B cell (primary cell): Measurements from ENCODE around the gene PCP4. TPM values are rescaled to one million over a fixed set of nuclear protein-coding genes. Genes with fewer than 3 reads are reported as not detected.

Experiments used
- ATAC-seq: fragments of 200-7000 bp; cut with Tn5 transposase; one replicate; pipeline ENCODE4 v1.10.0; 2021; ENCODE audit warnings: low read depth, mild to moderate bottlenecking, moderate number of reproducible peaks, moderate library complexity
- CTCF ChIA-PET: fragments of 350-600 bp; sonication (Branson Sonifier 250); formaldehyde crosslinking; loops from one replicate; lab custom pipeline; 2021; ENCODE audit warnings: antibody characterized with exemption, inconsistent platforms; lab: Charles Lee
- POLR2A ChIA-PET: fragments of 350-600 bp; sonication (Branson Sonifier 250); formaldehyde crosslinking; loops from one replicate; lab custom pipeline; 2021; ENCODE audit warnings: antibody characterized with exemption; lab: Charles Lee
- DNase-seq: peaks from one replicate; pipeline ENCODE4 v3.0.0; 2013
- H2AFZ ChIP-seq: 2 replicates; pipeline ENCODE4 v1.6.1; 2012; ENCODE audit warnings: mild to moderate bottlenecking, low read depth, low read length; ENCODE audit not compliant: insufficient read depth, poor library complexity, severe bottlenecking
- H3K27ac ChIP-seq, 2 donors: 1 replicate in 1 of 2; 2 replicates in 1 of 2; pipeline ENCODE4 v1.5.1; 2012 to 2013; ENCODE audit warnings: low read length in 2 of 2, mild to moderate bottlenecking in 2 of 2, moderate library complexity in 1 of 2
- H3K27me3 ChIP-seq, 4 experiments: fragments of 200-600 bp in 1 of 4; sonication (generic) in 1 of 4; replicated peaks in 1 of 4; 1 replicate in 2 of 4; 2 replicates in 2 of 4; pipeline versions ENCODE4 v1.6.1 to v1.7.0; 2013 to 2016; ENCODE audit warnings: low read length in 3 of 4, mild to moderate bottlenecking in 2 of 4, mixed read lengths in 1 of 4, moderate library complexity in 1 of 4; ENCODE audit not compliant: insufficient read depth in 4 of 4, control insufficient read depth in 3 of 4; ENCODE audit errors: control extremely low read depth in 1 of 4
- H3K36me3 ChIP-seq, 2 experiments: replicated peaks in 1 of 2; 1 replicate in 1 of 2; 2 replicates in 1 of 2; pipeline versions ENCODE4 v1.6.1 to v1.7.1; 2013; ENCODE audit warnings: low read length in 1 of 2; ENCODE audit not compliant: insufficient read depth in 2 of 2, control insufficient read depth in 1 of 2; ENCODE audit errors: control extremely low read depth in 1 of 2, extremely low read depth in 1 of 2
- H3K4me1 ChIP-seq, 2 donors: fragments of 200-600 bp in 1 of 2; sonication (generic) in 1 of 2; 1 replicate in 1 of 2; 2 replicates in 1 of 2; pipeline versions ENCODE4 v1.5.1 to v1.6.1; 2013 to 2017; ENCODE audit warnings: low read length in 2 of 2; ENCODE audit not compliant: control insufficient read depth in 2 of 2, insufficient read depth in 2 of 2
- H3K4me2 ChIP-seq: replicated peaks from 2 replicates; pipeline ENCODE3; 2012; ENCODE audit warnings: mild to moderate bottlenecking, low read depth, low read length; ENCODE audit not compliant: poor library complexity, severe bottlenecking
- H3K4me3 ChIP-seq, 5 experiments: fragments of 200-600 bp in 1 of 5; sonication (generic) in 1 of 5; 1 replicate in 3 of 5; 2 replicates in 2 of 5; pipeline versions ENCODE4 v1.5.1 to v1.7.0; 2011 to 2016; ENCODE audit warnings: low read length in 4 of 5, mild to moderate bottlenecking in 4 of 5, low read depth in 2 of 5, control low read depth in 1 of 5, moderate library complexity in 1 of 5; ENCODE audit not compliant: insufficient read depth in 1 of 5; ENCODE audit errors: control extremely low read depth in 1 of 5, extremely low read depth in 1 of 5
- H3K79me2 ChIP-seq: fragments of 200-600 bp; sonication (generic); one replicate; pipeline ENCODE4 v1.6.0; 2016; ENCODE audit warnings: low read length; ENCODE audit not compliant: control insufficient read depth, insufficient read depth
- H3K9ac ChIP-seq: fragments of 200-600 bp; sonication (generic); 2 replicates; pipeline ENCODE4 v1.6.1; 2017; ENCODE audit warnings: mild to moderate bottlenecking, low read length, moderate library complexity
- H3K9me3 ChIP-seq, 3 donors: one replicate each; pipeline versions ENCODE4 v1.6.1 to v1.7.1; 2013; ENCODE audit warnings: low read length in 2 of 3; ENCODE audit not compliant: control insufficient read depth in 2 of 3, insufficient read depth in 1 of 3; ENCODE audit errors: control extremely low read depth in 1 of 3
- H4K20me1 ChIP-seq: 2 replicates; pipeline ENCODE4 v1.6.0; 2012; ENCODE audit warnings: mild to moderate bottlenecking, low read length; ENCODE audit not compliant: insufficient read depth, control insufficient read depth, poor library complexity, severe bottlenecking
- H3K27ac Mint-ChIP-seq: one replicate; pipeline ENCODE4 v1.8.0; 2021; ENCODE audit warnings: mixed read lengths
- H3K27me3 Mint-ChIP-seq: one replicate; pipeline ENCODE4 v1.8.0; 2021; ENCODE audit warnings: mixed read lengths
- H3K4me1 Mint-ChIP-seq: one replicate; pipeline ENCODE4 v1.8.0; 2021; ENCODE audit warnings: mixed read lengths
- H3K4me3 Mint-ChIP-seq: one replicate; pipeline ENCODE4 v1.8.0; 2021; ENCODE audit warnings: mixed read lengths
- H3K9me3 Mint-ChIP-seq: one replicate; pipeline ENCODE4 v1.8.0; 2022; ENCODE audit warnings: mixed read lengths; ENCODE audit not compliant: insufficient read depth
- CTCF ChIP-seq: fragments of 200-600 bp; IDR thresholded peaks from one replicate; pipeline ENCODE4 v1.8.0; 2022; ENCODE audit warnings: antibody characterized with exemption, mild to moderate bottlenecking
- EZH2 ChIP-seq: IDR thresholded peaks from 2 replicates; pipeline ENCODE4 v1.6.1; 2012; ENCODE audit warnings: borderline replicate concordance, low read depth, mild to moderate bottlenecking, moderate library complexity, low read length; ENCODE audit not compliant: insufficient read depth, poor library complexity, severe bottlenecking
- WGBS: methylation state at CpG from one replicate; pipeline ENCODE4 v1.1.5; 2013; ENCODE audit warnings: missing lambda C conversion rate; ENCODE audit not compliant: insufficient coverage; 5-methylcytosine and 5-hydroxymethylcytosine counted together
- intact Hi-C: fragments of 100-400 bp; cut with micrococcal nuclease; formaldehyde crosslinking; loops from one replicate; pipeline ENCODE4 v1.10.0; 2022
- polyA plus RNA-seq: library from polyadenylated mRNA; depleted of rRNA; stranded (reverse); fragments of >200 nt; gene quantifications from 2 replicates; pipeline ENCODE4 v1.2.3, GENCODE V29; 2012
- total RNA-seq, 2 donors: library from RNA; stranded (reverse); fragments of 120-200 nt in 1 of 2; gene quantifications; 1 replicate in 1 of 2; 2 replicates in 1 of 2; pipeline versions ENCODE4 v1.2.3 to v1.2.4, GENCODE V29; 2013 to 2022

Gene PCP4
- total and polyA plus RNA-seq, 2 donors (not counting 1 experiment from before 2014, with no cell fraction given), result not detected

GRCh38 chr21:39851002-39851618 is 16.1 kb upstream of the PCP4 start:
- Histone ChIP-seq H3K27me3 (no peaks in the 10 kb centered on the region), H2AFZ (no peak overlapping the region), H3K9me3 (peaks cover 0 to 26% (median 0%) of the 10 kb centered on the region in 3 donors), H3K27ac (no peak overlapping the region), H3K4me3 (no peak overlapping the region), H4K20me1 (no peaks in the 10 kb centered on the region), H3K36me3 (no peaks in the 10 kb centered on the region), H3K4me1 (no peaks in the 10 kb centered on the region), H3K79me2 (no peaks in the 10 kb centered on the region), H3K9ac (no peak overlapping the region), H3K4me2 (no peak overlapping the region)
- intact Hi-C loops, result no loop called here
- Mint-ChIP-seq H3K4me1 (no peaks in the 10 kb centered on the region), H3K27me3 (no peaks in the 10 kb centered on the region), H3K9me3 (peaks cover 2% of the 10 kb centered on the region), H3K27ac (no peak overlapping the region), H3K4me3 (no peak overlapping the region)
- 88% methylated on average over 7 of the region's 7 CpGs for WGBS
- DNase-seq (no peak), ATAC-seq (no peak)
- POLR2A ChIA-PET, result no interaction called here
- TF ChIP-seq EZH2 (no peak), CTCF (no peak)
- CTCF ChIA-PET, result no interaction called here

- no peak overlapping the region for H3K27ac Mint-ChIP-seq
- H3K4me2 ChIP-seq, result no peak overlapping the region
- peaks cover 2% of the 10 kb centered on the region for H3K9me3 Mint-ChIP-seq
- no peaks in the 10 kb centered on the region for H3K4me1 Mint-ChIP-seq
- WGBS, result 47% methylated on average over 5 of the region's 5 CpGs
- ChIA-PET CTCF (no interaction called here), POLR2A (no interaction called here)
- H4K20me1 ChIP-seq, result no peaks in the 10 kb centered on the region
- ATAC-seq (no peak), DNase-seq (no peak)
- H3K9me3 ChIP-seq, result peaks cover 0 to 26% (median 0%) of the 10 kb centered on the region in 3 donors
- H3K4me1 ChIP-seq, result no peaks in the 10 kb centered on the region
- no peaks in the 10 kb centered on the region for H3K27me3 ChIP-seq
- H3K4me3 ChIP-seq, result no peak overlapping the region
- H3K9ac ChIP-seq, result no peak overlapping the region
- H3K27me3 Mint-ChIP-seq, result no peaks in the 10 kb centered on the region
- no peak overlapping the region for H3K27ac ChIP-seq
- H3K4me3 Mint-ChIP-seq, result no peak overlapping the region
- H3K36me3 ChIP-seq, result no peaks in the 10 kb centered on the region
- H3K79me2 ChIP-seq, result no peaks in the 10 kb centered on the region
- no peak overlapping the region for H2AFZ ChIP-seq
- intact Hi-C loops, result no loop called here
- TF ChIP-seq CTCF (no peak), EZH2 (no peak)
Measured at GRCh38 chr21:39852021-39852721, 15.1 kb upstream of the PCP4 start.
